HepG2 (cell line): ENCODE measurements around the gene RAPGEF6. TPM values are rescaled to one million over a fixed set of nuclear protein-coding genes. Genes with fewer than 3 reads are reported as not detected.
A peak's percentile ranks its signal among the peaks of the same experiment; 100 is the strongest.

Source experiments
- ATF7-NPFF ChIP-seq: sonication (generic); formaldehyde crosslinking; IDR thresholded peaks from 2 replicates; pipeline ENCODE4 v1.8.1; 2023; ENCODE audit warnings: mild to moderate bottlenecking, low read depth, missing genetic modification reagents, moderate library complexity
- BORCS8-MEF2B ChIP-seq: sonication (generic); formaldehyde crosslinking; IDR thresholded peaks from 2 replicates; pipeline ENCODE4 v1.8.0; 2022; ENCODE audit warnings: mild to moderate bottlenecking, missing genetic modification reagents
- GATAD1 ChIP-seq: IDR thresholded peaks from 2 replicates; pipeline ENCODE4 v1.6.1; 2016; ENCODE audit warnings: missing genetic modification reagents, missing compliant biosample characterization
- MAFF ChIP-seq: IDR thresholded peaks from 2 replicates; pipeline ENCODE4 v1.6.1; 2011; ENCODE audit warnings: low read depth, low read length, improper control_type of control experiment
- NR1H2 ChIP-seq: sonication (generic); formaldehyde crosslinking; IDR thresholded peaks from 2 replicates; pipeline ENCODE4 v1.8.1; 2022; ENCODE audit warnings: low read depth, missing genetic modification reagents, borderline replicate concordance
- SIX4 ChIP-seq: sonication (generic); formaldehyde crosslinking; IDR thresholded peaks from 2 replicates; pipeline ENCODE4 v1.4.0; 2020; ENCODE audit warnings: missing genetic modification reagents
- TOE1 ChIP-seq: sonication (generic); formaldehyde crosslinking; IDR thresholded peaks from 2 replicates; pipeline ENCODE4 v1.4.0; 2020; ENCODE audit warnings: mild to moderate bottlenecking, missing genetic modification reagents
- TSC22D2 ChIP-seq: sonication (generic); formaldehyde crosslinking; IDR thresholded peaks from 2 replicates; pipeline ENCODE4 v1.5.1; 2020; ENCODE audit warnings: missing genetic modification reagents, mild to moderate bottlenecking, borderline replicate concordance
- ZNF552 ChIP-seq: sonication (generic); formaldehyde crosslinking; IDR thresholded peaks from 2 replicates; pipeline ENCODE4 v1.9.0; 2022; ENCODE audit warnings: missing genetic modification reagents, mild to moderate bottlenecking, borderline replicate concordance
- ZNF639 ChIP-seq: conservative IDR thresholded peaks from 2 replicates; pipeline ENCODE4 v1.6.1; 2018; ENCODE audit warnings: missing genetic modification reagents
- ZNF724P ChIP-seq: sonication (generic); formaldehyde crosslinking; IDR thresholded peaks from 2 replicates; pipeline ENCODE4 v1.8.0; 2022; ENCODE audit warnings: missing genetic modification reagents, borderline replicate concordance
- ZNF766 ChIP-seq: sonication (generic); formaldehyde crosslinking; IDR thresholded peaks from 2 replicates; pipeline ENCODE4 v1.5.0; 2020; ENCODE audit warnings: missing genetic modification reagents, borderline replicate concordance
- polyA plus RNA-seq, 8 experiments: library from polyadenylated mRNA; depleted of rRNA in 3 of 8; stranded (reverse) in 7 of 8; unstranded in 1 of 8; fragments of >200 nt; fragmentation: Illumina TruSeq in 4 of 8; extraction: Trizol in 4 of 8; gene quantifications; 2 replicates each; pipeline versions ENCODE4 v1.2.1 to v1.2.3, GENCODE V29; 2011 to 2016; ENCODE audit warnings: low read depth in 4 of 8, missing spikeins in 1 of 8, mixed read lengths in 1 of 8; ENCODE audit not compliant: insufficient read depth in 1 of 8
- total RNA-seq, 5 experiments: library from RNA; depleted of rRNA; stranded (reverse); fragments of >200 nt; fragmentation: Illumina TruSeq; extraction: Trizol; gene quantifications; 2 replicates each; pipeline ENCODE4 v1.2.3, GENCODE V29; 2016; ENCODE audit warnings: low read depth in 1 of 5
- TF ChIP-seq, protein P1 (sequence below): sonication (generic); formaldehyde crosslinking; IDR thresholded peaks from 2 replicates; pipeline ENCODE4 v1.5.1; 2020; ENCODE audit warnings: mild to moderate bottlenecking, missing genetic modification reagents, moderate library complexity
- TF ChIP-seq, protein P2 (sequence below): IDR thresholded peaks from 2 replicates; pipeline ENCODE4 v1.6.1; 2016
- TF ChIP-seq, protein P3 (sequence below): sonication (generic); formaldehyde crosslinking; IDR thresholded peaks from 2 replicates; pipeline ENCODE4 v1.9.0; 2021; ENCODE audit warnings: missing genetic modification reagents, borderline replicate concordance

Gene RAPGEF6
- total and polyA plus RNA-seq, 2 of the 13 experiments (the other 11 are each of a cell fraction or from before 2014, with no cell fraction given): 7.7 to 24.6 TPM

DNA sequence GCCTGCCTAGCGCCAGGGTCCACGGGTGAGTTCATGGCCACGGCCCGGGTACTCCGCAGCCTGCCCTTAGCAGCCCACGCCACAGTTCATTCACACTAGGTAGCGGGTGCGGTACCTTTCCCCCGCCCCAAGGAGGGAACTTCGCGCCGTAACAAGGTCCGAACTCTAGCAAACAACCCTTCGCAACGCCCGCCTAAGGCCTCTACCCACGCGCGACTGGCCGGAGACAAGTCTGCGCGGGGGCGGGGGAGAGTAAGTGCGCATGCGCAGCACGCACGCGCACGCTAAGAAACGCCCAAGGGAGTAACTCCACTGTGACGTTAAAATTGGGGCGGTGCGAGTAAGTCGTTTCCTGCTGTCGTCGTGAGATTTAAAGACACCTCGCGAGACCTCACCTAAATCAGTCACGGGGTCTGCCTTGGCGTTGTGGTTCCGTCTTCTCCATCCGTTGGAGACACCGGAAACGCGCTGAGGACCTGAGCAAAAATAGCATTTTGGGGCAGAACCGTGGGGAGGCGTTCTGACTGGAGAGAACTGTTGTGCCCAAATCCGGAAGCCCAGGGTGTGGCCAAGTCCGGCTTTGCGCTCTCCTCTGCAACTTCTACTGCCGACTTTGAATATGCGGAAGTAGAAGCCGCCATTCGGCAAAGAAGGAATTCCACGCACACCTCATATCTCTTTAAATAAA is at the start of gene RAPGEF6 (continued):
- TF ChIP-seq, protein P1, sequence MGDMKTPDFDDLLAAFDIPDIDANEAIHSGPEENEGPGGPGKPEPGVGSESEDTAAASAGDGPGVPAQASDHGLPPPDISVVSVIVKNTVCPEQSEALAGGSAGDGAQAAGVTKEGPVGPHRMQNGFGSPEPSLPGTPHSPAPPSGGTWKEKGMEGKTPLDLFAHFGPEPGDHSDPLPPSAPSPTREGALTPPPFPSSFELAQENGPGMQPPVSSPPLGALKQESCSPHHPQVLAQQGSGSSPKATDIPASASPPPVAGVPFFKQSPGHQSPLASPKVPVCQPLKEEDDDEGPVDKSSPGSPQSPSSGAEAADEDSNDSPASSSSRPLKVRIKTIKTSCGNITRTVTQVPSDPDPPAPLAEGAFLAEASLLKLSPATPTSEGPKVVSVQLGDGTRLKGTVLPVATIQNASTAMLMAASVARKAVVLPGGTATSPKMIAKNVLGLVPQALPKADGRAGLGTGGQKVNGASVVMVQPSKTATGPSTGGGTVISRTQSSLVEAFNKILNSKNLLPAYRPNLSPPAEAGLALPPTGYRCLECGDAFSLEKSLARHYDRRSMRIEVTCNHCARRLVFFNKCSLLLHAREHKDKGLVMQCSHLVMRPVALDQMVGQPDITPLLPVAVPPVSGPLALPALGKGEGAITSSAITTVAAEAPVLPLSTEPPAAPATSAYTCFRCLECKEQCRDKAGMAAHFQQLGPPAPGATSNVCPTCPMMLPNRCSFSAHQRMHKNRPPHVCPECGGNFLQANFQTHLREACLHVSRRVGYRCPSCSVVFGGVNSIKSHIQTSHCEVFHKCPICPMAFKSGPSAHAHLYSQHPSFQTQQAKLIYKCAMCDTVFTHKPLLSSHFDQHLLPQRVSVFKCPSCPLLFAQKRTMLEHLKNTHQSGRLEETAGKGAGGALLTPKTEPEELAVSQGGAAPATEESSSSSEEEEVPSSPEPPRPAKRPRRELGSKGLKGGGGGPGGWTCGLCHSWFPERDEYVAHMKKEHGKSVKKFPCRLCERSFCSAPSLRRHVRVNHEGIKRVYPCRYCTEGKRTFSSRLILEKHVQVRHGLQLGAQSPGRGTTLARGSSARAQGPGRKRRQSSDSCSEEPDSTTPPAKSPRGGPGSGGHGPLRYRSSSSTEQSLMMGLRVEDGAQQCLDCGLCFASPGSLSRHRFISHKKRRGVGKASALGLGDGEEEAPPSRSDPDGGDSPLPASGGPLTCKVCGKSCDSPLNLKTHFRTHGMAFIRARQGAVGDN (CRISPR knock-in tag): peak; percentile 95
- TF ChIP-seq TOE1 (CRISPR knock-in tag) (no peak), NR1H2 (CRISPR knock-in tag) (peak; percentile 42; the same call in 1 of the 2 replicates), SIX4 (0 out of 2 replicates have a peak, but pooled peaks have one; percentile 21), ZNF724P (CRISPR knock-in tag) (peak; percentile 43; the same call in 1 of the 2 replicates), BORCS8-MEF2B (CRISPR knock-in tag) (peak; percentile 65), ZNF766 (CRISPR knock-in tag) (peak; percentile 75; the same call in 1 of the 2 replicates), ZNF639 (CRISPR knock-in tag) (peak; percentile 82), ATF7-NPFF (CRISPR knock-in tag) (no peak), ZNF552 (no peak), TSC22D2 (CRISPR knock-in tag) (no peak), MAFF (0 out of 2 replicates have a peak, but pooled peaks have one; percentile 18), GATAD1 (CRISPR knock-in tag) (peak; percentile 74)
- TF ChIP-seq, protein P2, sequence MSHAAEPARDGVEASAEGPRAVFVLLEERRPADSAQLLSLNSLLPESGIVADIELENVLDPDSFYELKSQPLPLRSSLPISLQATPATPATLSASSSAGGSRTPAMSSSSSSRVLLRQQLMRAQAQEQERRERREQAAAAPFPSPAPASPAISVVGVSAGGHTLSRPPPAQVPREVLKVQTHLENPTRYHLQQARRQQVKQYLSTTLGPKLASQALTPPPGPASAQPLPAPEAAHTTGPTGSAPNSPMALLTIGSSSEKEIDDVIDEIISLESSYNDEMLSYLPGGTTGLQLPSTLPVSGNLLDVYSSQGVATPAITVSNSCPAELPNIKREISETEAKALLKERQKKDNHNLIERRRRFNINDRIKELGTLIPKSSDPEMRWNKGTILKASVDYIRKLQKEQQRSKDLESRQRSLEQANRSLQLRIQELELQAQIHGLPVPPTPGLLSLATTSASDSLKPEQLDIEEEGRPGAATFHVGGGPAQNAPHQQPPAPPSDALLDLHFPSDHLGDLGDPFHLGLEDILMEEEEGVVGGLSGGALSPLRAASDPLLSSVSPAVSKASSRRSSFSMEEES (CRISPR knock-in tag): peak; percentile 94
- TF ChIP-seq, protein P3, sequence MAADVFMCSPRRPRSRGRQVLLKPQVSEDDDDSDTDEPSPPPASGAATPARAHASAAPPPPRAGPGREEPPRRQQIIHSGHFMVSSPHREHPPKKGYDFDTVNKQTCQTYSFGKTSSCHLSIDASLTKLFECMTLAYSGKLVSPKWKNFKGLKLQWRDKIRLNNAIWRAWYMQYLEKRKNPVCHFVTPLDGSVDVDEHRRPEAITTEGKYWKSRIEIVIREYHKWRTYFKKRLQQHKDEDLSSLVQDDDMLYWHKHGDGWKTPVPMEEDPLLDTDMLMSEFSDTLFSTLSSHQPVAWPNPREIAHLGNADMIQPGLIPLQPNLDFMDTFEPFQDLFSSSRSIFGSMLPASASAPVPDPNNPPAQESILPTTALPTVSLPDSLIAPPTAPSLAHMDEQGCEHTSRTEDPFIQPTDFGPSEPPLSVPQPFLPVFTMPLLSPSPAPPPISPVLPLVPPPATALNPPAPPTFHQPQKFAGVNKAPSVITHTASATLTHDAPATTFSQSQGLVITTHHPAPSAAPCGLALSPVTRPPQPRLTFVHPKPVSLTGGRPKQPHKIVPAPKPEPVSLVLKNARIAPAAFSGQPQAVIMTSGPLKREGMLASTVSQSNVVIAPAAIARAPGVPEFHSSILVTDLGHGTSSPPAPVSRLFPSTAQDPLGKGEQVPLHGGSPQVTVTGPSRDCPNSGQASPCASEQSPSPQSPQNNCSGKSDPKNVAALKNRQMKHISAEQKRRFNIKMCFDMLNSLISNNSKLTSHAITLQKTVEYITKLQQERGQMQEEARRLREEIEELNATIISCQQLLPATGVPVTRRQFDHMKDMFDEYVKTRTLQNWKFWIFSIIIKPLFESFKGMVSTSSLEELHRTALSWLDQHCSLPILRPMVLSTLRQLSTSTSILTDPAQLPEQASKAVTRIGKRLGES (CRISPR knock-in tag): no peak
